HepG2 (cell line): Measurements from ENCODE around the gene TLK1. TPM values are rescaled to one million over a fixed set of nuclear protein-coding genes. Genes with fewer than 3 reads are reported as not detected.

Experiments used
- GATA4 ChIP-seq: sonication (generic); IDR thresholded peaks from 2 replicates; pipeline ENCODE4 v1.6.1; 2016; ENCODE audit warnings: antibody characterized with exemption, low read depth, borderline replicate concordance
- GATAD2A ChIP-seq: IDR thresholded peaks from 2 replicates; pipeline ENCODE4 v1.6.1; 2016
- HCFC1 ChIP-seq: fragments of 150-350 bp; IDR thresholded peaks from 2 replicates; pipeline ENCODE4 v1.6.1; 2014; ENCODE audit warnings: low read depth, low read length
- HES4 ChIP-seq: sonication (generic); formaldehyde crosslinking; IDR thresholded peaks from 2 replicates; pipeline ENCODE4 v1.9.0; 2021; ENCODE audit warnings: mild to moderate bottlenecking, missing genetic modification reagents, borderline replicate concordance
- JUN ChIP-seq: sonication (generic); formaldehyde crosslinking; IDR thresholded peaks from 2 replicates; pipeline ENCODE4 v1.4.0; 2020; ENCODE audit warnings: mild to moderate bottlenecking, missing genetic modification reagents
- KAT7 ChIP-seq: IDR thresholded peaks from 2 replicates; pipeline ENCODE4 v1.6.1; 2018; ENCODE audit warnings: borderline replicate concordance, missing compliant biosample characterization
- MIER2 ChIP-seq: IDR thresholded peaks from 2 replicates; pipeline ENCODE4 v1.6.1; 2016; ENCODE audit warnings: missing biosample characterization, missing genetic modification reagents
- MXD4 ChIP-seq: IDR thresholded peaks from 2 replicates; pipeline ENCODE4 v1.6.1; 2016; ENCODE audit warnings: mild to moderate bottlenecking, missing biosample characterization, missing genetic modification reagents
- NPAS2 ChIP-seq: sonication (generic); formaldehyde crosslinking; IDR thresholded peaks from 2 replicates; pipeline ENCODE4 v1.8.0; 2022; ENCODE audit warnings: mild to moderate bottlenecking, missing genetic modification reagents, borderline replicate concordance
- SCMH1 ChIP-seq: sonication (generic); formaldehyde crosslinking; IDR thresholded peaks from 2 replicates; pipeline ENCODE4 v1.9.0; 2021; ENCODE audit warnings: missing genetic modification reagents, mild to moderate bottlenecking, borderline replicate concordance
- SRSF4 ChIP-seq: fragments of 200-400 bp; formaldehyde crosslinking; IDR thresholded peaks from one replicate; pipeline ENCODE4 v1.6.1; 2018; ENCODE audit warnings: mild to moderate bottlenecking, low read depth, low read length, moderate library complexity; ENCODE audit not compliant: poor library complexity, severe bottlenecking
- TBX2 ChIP-seq: sonication (generic); formaldehyde crosslinking; IDR thresholded peaks from 2 replicates; pipeline ENCODE4 v1.5.0; 2020; ENCODE audit warnings: missing genetic modification reagents, mild to moderate bottlenecking, borderline replicate concordance
- XRCC5 ChIP-seq: fragments of 200-400 bp; formaldehyde crosslinking; optimal IDR thresholded peaks from 2 replicates; pipeline ENCODE3; 2017; ENCODE audit warnings: mild to moderate bottlenecking, low read length
- ZBTB7B ChIP-seq: sonication (generic); formaldehyde crosslinking; IDR thresholded peaks from 2 replicates; pipeline ENCODE4 v1.4.0; 2020; ENCODE audit warnings: missing genetic modification reagents
- ZNF180 ChIP-seq: sonication (generic); formaldehyde crosslinking; IDR thresholded peaks from 2 replicates; pipeline ENCODE4 v1.4.0; 2020; ENCODE audit warnings: low read depth, missing genetic modification reagents, borderline replicate concordance
- ZNF317 ChIP-seq: sonication (generic); formaldehyde crosslinking; IDR thresholded peaks from 2 replicates; pipeline ENCODE4 v1.5.0; 2020; ENCODE audit warnings: mild to moderate bottlenecking, missing genetic modification reagents
- ZNF547 ChIP-seq: sonication (generic); formaldehyde crosslinking; IDR thresholded peaks from 2 replicates; pipeline ENCODE4 v1.5.1; 2020; ENCODE audit warnings: mild to moderate bottlenecking, missing genetic modification reagents
- ZNF747 ChIP-seq: sonication (generic); formaldehyde crosslinking; IDR thresholded peaks from 2 replicates; pipeline ENCODE4 v1.8.1; 2023; ENCODE audit warnings: missing genetic modification reagents, mild to moderate bottlenecking, borderline replicate concordance
- ZNF761 ChIP-seq: sonication (generic); formaldehyde crosslinking; conservative IDR thresholded peaks from 2 replicates; pipeline ENCODE4 v1.4.0; 2020; ENCODE audit warnings: mild to moderate bottlenecking, missing genetic modification reagents
- polyA plus RNA-seq, 8 experiments: library from polyadenylated mRNA; depleted of rRNA in 3 of 8; stranded (reverse) in 7 of 8; unstranded in 1 of 8; fragments of >200 nt; fragmentation: Illumina TruSeq in 4 of 8; extraction: Trizol in 4 of 8; gene quantifications; 2 replicates each; pipeline versions ENCODE4 v1.2.1 to v1.2.3, GENCODE V29; 2011 to 2016; ENCODE audit warnings: low read depth in 4 of 8, missing spikeins in 1 of 8, mixed read lengths in 1 of 8; ENCODE audit not compliant: insufficient read depth in 1 of 8
- total RNA-seq, 5 experiments: library from RNA; depleted of rRNA; stranded (reverse); fragments of >200 nt; fragmentation: Illumina TruSeq; extraction: Trizol; gene quantifications; 2 replicates each; pipeline ENCODE4 v1.2.3, GENCODE V29; 2016; ENCODE audit warnings: low read depth in 1 of 5
- TF ChIP-seq, protein P1 (sequence below): sonication (generic); formaldehyde crosslinking; IDR thresholded peaks from 2 replicates; pipeline ENCODE4 v1.5.0; 2020; ENCODE audit warnings: missing genetic modification reagents
- TF ChIP-seq, protein P2 (sequence below): fragments of 450-650 bp; IDR thresholded peaks from 2 replicates; pipeline ENCODE4 v1.6.1; 2017
- TF ChIP-seq, protein P3 (sequence below): IDR thresholded peaks from 2 replicates; pipeline ENCODE4 v1.6.1; 2016; ENCODE audit warnings: mild to moderate bottlenecking
- TF ChIP-seq, protein P4 (sequence below): sonication (generic); formaldehyde crosslinking; IDR thresholded peaks from 2 replicates; pipeline ENCODE4 v1.4.0; 2020; ENCODE audit warnings: low read depth, mild to moderate bottlenecking, missing genetic modification reagents
- TF ChIP-seq, protein P5 (sequence below): IDR thresholded peaks from 2 replicates; pipeline ENCODE4 v1.6.1; 2016; ENCODE audit warnings: missing genetic modification reagents, missing compliant biosample characterization

The TLK1 gene
- total and polyA plus RNA-seq, 2 of the 13 experiments (the other 11 are each of a cell fraction or from before 2014, with no cell fraction given), result 16.8 to 28.7 TPM

DNA sequence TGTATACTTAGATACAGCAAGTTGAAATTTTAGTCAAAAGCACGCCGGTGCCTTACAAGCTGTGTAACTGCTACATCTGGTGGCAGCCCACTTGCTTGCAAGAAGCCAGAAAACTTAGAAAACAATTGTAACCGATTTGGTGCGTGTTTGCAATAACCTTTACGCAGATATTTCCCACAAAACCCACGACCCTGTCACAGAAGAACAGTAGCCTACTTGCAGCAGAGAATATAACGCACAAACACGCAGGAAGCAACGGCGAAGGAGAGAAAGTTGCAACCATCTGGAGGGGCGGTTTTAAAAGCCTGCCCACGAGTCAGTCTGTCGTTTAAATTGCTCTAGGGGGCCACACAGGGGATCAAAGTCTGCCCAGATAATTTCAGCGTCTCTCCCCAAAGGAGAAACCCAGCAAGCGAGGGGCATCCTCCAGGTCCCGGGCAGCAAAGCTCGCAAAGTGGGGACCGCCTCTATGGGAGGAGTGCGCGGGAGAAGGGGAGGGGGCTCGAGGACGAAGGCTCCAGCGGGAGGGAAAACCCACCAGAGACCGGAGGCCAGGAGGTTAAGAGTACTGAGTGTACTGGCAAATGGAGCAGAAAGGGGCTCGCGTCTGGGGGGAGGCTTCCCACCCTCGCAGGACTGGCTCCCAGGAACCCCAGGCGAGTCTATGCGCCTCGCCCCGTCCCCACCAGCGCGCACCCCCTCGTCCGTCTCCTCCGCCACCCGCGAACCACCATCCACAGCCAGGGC is 1.1 kb downstream of the TLK1 start (continued):
- TF ChIP-seq, protein P1, sequence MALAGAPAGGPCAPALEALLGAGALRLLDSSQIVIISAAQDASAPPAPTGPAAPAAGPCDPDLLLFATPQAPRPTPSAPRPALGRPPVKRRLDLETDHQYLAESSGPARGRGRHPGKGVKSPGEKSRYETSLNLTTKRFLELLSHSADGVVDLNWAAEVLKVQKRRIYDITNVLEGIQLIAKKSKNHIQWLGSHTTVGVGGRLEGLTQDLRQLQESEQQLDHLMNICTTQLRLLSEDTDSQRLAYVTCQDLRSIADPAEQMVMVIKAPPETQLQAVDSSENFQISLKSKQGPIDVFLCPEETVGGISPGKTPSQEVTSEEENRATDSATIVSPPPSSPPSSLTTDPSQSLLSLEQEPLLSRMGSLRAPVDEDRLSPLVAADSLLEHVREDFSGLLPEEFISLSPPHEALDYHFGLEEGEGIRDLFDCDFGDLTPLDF (CRISPR knock-in tag), result no peak
- no peak for TF ChIP-seq SRSF4
- 0 out of 2 replicates have a peak, but pooled peaks have one; percentile 20 for TF ChIP-seq ZNF761 (CRISPR knock-in tag)
- TF ChIP-seq ZNF747 (CRISPR knock-in tag), result peak; percentile 64; the same call in 1 of the 2 replicates
- 0 out of 2 replicates have a peak, but pooled peaks have one; percentile 22 for TF ChIP-seq ZNF317 (CRISPR knock-in tag)
- no peak for TF ChIP-seq MIER2 (CRISPR knock-in tag)
- TF ChIP-seq, protein P2, sequence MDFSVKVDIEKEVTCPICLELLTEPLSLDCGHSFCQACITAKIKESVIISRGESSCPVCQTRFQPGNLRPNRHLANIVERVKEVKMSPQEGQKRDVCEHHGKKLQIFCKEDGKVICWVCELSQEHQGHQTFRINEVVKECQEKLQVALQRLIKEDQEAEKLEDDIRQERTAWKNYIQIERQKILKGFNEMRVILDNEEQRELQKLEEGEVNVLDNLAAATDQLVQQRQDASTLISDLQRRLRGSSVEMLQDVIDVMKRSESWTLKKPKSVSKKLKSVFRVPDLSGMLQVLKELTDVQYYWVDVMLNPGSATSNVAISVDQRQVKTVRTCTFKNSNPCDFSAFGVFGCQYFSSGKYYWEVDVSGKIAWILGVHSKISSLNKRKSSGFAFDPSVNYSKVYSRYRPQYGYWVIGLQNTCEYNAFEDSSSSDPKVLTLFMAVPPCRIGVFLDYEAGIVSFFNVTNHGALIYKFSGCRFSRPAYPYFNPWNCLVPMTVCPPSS, result no peak
- TF ChIP-seq, protein P3, sequence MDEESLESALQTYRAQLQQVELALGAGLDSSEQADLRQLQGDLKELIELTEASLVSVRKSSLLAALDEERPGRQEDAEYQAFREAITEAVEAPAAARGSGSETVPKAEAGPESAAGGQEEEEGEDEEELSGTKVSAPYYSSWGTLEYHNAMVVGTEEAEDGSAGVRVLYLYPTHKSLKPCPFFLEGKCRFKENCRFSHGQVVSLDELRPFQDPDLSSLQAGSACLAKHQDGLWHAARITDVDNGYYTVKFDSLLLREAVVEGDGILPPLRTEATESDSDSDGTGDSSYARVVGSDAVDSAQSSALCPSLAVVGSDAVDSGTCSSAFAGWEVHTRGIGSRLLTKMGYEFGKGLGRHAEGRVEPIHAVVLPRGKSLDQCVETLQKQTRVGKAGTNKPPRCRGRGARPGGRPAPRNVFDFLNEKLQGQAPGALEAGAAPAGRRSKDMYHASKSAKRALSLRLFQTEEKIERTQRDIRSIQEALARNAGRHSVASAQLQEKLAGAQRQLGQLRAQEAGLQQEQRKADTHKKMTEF (CRISPR knock-in tag), result peak; percentile 21
- TF ChIP-seq ZNF180, result no peak
- TF ChIP-seq GATAD2A (CRISPR knock-in tag), result peak; percentile 42; the same call in 1 of the 2 replicates
- no peak for TF ChIP-seq GATA4
- peak; percentile 25 for TF ChIP-seq XRCC5
- TF ChIP-seq NPAS2, result no peak
- TF ChIP-seq, protein P4, sequence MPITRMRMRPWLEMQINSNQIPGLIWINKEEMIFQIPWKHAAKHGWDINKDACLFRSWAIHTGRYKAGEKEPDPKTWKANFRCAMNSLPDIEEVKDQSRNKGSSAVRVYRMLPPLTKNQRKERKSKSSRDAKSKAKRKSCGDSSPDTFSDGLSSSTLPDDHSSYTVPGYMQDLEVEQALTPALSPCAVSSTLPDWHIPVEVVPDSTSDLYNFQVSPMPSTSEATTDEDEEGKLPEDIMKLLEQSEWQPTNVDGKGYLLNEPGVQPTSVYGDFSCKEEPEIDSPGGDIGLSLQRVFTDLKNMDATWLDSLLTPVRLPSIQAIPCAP (CRISPR knock-in tag), result no peak
- TF ChIP-seq HES4, result peak; percentile 21; the same call in 1 of the 2 replicates
- TF ChIP-seq ZBTB7B (CRISPR knock-in tag), result peak; percentile 90
- peak; percentile 71; the same call in 1 of the 2 replicates for TF ChIP-seq KAT7 (CRISPR knock-in tag)
- TF ChIP-seq, protein P5, sequence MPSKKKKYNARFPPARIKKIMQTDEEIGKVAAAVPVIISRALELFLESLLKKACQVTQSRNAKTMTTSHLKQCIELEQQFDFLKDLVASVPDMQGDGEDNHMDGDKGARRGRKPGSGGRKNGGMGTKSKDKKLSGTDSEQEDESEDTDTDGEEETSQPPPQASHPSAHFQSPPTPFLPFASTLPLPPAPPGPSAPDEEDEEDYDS (CRISPR knock-in tag), result peak; percentile 45; the same call in 1 of the 2 replicates
- no peak for TF ChIP-seq HCFC1
- 0 out of 2 replicates have a peak, but pooled peaks have one; percentile 3 for TF ChIP-seq ZNF547 (CRISPR knock-in tag)
- TF ChIP-seq SCMH1 (CRISPR knock-in tag), result no peak
- peak; percentile 61 for TF ChIP-seq TBX2 (CRISPR knock-in tag)
- peak; percentile 18 for TF ChIP-seq MXD4 (CRISPR knock-in tag)
- peak; percentile 24; the same call in 1 of the 2 replicates for TF ChIP-seq JUN
